Left lobe of liver (tissue), 2 donors: Measurements from ENCODE around the gene COA8. TPM values are rescaled to one million over a fixed set of nuclear protein-coding genes. Genes with fewer than 3 reads are reported as not detected.
A peak's percentile ranks its signal among the peaks of the same experiment; 100 is the strongest.
"Not testable (repeated sequence)": the region's sequence is repeated elsewhere in the genome, so short reads cannot be mapped to it uniquely, and the experiment has no call there.

Experiments used
- ATAC-seq: fragments of 200-7000 bp; cut with Tn5 transposase; one replicate; pipeline ENCODE4 v1.9.1; 2020; ENCODE audit warnings: mild to moderate bottlenecking, moderate library complexity
- DNase-seq: peaks from one replicate; pipeline ENCODE4 v3.0.0-alpha.2; 2020; ENCODE audit warnings: low spot score
- total RNA-seq: library from RNA; stranded (reverse); gene quantifications from one replicate; pipeline ENCODE4 v1.2.1, GENCODE V29; 2021
- donor health status: DM: no; HTN: no; CAD: no; lungs with moderate emphysema.
- donor health status: DM: no; HTN: yes; CAD: no.

COA8 gene
- total RNA-seq, 1 donor from 2014 or later: 17.1 TPM

DNA sequence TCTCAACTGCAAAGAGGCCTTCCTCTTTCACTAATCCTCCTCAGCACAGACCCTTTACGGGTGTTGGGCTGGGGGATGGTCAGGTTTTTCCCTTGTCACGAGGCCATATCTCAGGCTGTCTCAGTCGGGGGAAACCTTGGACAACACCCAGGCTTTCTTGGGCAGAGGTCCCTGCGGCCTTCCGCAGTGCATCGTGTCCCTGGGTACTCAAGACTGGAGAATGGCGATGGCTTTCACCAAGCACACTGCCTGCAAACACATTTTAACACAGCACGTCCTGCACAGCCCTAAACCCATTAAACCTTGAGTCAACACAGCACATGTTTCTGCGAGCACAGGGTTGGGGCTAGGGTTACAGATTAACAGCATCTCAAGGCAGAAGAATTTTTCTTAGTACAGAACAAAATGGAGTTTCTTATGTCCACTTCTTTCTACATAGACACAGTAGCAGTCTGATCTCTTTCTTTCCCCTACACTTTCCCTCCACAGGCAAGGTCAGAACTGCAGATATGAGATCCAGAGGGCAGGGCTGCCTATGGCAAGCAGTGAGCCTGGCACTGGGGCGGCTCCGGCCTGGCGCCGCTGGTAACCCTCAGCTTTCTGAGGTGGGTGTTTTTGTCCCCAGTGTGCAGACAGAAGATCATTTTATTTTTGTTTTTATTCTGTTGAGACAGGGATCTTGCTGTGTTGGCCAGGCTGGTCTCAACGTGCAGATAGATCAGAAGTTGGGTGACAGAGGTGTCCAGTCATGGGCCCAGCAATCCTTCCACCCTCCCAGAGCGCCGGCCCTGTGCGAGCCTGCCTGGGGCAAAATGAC, 37.1 kb upstream of the COA8 start:
- not testable (repeated sequence) for ATAC-seq, DNase-seq

DNA sequence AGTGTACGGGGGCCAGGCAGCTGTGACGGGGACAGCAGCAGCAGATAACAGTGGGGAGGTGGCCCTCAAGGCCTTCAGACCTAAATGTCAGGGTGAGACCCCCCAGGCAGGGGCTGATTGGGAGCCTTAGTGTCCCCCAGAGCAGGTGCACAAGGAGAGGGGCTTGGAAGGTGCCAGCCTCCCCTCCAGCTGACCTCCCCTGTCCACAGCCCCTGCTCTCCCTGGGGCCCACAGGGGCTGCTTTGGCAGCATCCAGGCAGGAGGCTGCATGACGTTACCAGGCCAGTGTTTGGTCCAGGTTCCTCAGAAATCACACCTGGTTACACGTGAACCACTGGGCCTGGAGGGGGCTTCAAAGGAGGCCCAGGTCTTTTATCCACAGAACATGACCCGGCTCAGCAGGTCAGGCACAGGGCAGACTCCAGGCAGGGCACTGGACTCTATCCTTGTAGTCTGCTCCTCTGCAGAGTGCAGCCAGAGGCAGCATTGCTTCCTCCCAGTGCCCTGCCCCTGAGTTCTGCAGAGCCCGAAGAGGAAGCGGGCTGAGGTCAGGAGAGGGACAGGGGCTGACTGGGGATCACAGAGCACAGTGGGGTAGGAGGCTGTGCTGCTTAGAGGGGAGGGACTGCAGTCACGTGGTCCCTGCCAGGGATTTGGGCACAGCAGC, 36.4 kb upstream of the COA8 start:
- DNase-seq (no peak), ATAC-seq (peak; percentile 4)

DNA sequence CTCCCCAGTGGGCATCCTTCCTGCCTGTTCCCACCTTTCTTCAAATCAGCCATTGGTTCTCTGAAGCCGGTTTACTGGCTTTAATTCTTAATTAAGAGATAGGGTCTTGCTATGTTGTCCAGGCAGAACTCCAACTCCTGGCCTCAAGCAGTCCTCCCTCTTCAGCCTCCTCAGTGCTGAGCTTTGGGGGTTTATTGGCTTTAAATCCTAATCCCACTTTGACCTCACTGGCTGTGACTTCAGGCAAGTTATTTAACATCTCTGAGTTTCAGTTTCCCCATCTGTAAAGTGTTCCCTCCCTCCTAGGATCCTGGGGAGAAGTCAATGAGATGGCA, 35.9 kb upstream of the COA8 start:
- ATAC-seq: no peak
- no peak for DNase-seq

DNA sequence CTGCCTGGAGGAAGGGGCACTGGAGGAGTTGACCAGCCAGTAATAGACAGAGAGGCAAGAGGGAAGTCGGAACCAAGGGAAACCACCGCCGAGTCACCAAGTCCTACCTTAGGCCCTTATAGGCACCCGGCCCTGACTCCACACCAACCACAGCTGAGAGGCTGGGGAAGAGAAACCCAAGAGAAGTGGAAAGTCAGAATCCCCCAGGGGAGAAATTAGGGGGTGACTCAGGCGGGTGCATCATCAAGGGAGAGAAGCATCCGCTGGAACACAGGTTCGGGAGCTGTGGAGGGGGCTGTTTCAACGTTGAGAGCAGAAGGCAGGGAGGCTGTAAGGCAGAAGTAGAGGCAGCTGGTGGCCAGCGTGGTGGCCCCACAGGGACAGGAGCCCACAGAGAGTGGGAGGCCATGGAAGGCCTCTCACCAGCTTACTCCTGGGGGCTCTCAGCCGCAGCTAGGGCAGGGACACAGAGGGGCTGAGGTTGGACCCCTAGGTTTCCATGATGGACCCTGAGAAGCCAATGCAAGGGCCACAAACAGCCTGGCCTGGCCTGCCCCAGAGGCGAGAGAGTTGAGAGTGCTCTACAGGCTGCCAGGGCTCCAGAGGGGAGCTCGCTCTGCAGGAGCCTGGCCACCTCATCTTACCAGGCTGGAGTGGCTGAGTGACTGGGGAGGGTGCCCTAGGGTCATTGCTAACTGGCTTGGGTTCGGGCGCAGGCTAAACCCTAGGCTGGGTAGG, 35.2 kb upstream of the COA8 start:
- ATAC-seq (no peak), DNase-seq (no peak)

DNA sequence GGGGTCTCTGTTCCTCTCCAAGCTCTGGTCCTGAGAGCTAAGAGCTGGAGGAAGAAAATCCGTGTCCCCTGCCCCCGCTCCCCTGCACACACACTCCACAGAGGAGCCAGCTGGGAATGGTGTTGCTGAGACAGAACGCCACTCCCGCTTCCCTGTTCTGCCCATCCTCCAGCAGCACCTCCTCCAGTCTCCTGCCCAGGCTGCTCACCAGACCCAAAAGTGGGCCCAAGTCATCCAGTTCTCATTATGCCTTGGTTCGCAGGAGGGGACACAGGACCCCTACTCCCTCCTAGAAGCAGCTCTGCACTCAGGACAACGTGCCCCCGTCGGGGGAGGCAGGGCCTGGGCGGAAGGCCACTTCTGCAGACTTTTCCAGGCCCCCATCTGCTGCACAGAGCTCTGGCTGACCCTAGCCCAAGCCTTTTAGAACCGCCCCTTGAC, 34.6 kb upstream of the COA8 start:
- DNase-seq (no peak), ATAC-seq (peak; percentile 23)

DNA sequence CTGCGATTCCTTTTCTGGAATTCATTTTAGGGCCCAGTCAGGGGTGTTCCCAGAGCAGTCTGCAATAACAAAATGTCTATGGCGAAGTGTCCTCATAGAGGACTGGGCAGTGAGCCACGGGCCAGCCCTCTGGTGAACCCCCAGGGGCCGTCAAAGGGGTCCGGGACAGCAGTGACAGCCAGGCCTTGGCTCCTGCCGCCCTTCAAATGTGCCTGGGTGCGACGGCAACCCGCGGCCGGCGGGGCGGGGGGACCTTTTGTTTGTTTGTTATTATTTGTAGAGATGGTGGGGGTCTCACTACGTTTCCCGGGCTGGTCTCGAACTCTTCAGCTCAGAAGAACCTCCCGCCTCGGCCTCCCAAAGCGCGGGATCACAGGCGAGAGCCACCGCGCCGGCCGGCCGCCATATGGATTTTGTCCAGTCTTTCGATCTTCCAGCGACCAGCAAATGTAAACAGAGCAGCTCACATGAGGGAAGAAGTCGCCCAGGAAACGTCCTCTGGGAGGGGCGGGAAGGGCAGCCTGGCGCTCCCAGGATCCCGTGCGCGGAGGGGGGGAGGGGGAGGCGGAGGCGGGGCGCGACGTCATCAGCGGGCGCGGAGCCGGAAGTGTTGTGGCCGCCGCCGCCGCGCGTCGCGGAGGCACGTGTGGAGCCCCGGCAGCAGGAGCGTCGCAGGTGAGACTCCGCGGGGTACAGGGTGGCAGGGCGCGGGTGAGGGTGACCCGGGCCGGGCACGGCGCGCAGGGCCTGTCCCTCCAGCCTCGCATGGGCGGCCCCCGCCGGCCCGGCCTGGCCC, 34.0 kb upstream of the COA8 start, which contains the start of gene TRMT61A:
TRMT61A (plus strand) TSS at position 610 of the 796 bp plus-strand sequence. CDS start 783 bp downstream, outside the sequence.
- peak; percentile 93 for ATAC-seq
- DNase-seq: peak; percentile 93

DNA sequence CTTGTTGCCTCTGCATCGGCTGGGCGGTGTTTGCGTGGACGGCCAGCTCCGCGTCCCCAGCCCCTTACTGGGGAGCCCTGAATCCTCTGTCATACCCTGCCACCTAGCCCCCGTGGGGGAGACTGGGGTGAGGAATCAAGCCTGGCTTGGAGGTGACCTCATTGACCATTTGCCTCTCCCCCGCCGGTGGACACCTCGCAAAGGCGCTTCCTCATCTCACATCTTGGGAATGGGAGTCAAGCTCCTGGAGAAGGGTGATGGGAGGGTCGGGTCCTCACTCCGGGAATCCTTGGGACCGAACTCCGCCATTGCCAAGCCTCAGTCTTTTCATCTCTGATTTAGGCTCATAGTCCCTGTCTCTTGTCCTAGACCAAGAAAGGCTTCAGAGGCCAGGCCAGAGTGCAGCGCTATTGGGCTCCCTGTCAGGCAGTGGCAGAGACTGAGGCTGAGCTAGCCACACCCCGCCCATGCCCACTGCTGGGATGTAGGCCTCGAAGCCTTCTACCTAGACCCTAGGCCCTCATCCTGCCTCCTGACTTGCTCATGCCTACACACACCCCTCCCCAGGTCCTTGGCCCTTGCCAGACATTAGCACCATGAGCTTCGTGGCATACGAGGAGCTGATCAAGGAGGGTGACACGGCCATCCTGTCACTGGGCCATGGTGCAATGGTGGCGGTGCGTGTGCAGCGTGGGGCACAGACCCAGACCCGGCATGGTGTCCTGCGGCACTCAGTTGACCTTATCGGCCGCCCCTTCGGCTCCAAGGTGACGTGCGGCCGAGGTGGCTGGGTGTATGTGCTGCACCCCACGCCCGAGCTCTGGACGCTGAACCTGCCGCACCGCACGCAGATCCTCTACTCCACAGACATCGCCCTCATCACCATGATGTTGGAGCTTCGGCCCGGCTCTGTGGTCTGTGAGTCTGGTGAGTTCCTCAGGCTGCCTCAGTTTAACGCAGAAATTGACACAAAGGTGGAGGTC, 33.1 kb upstream of the COA8 start:
- no peak for DNase-seq

DNA sequence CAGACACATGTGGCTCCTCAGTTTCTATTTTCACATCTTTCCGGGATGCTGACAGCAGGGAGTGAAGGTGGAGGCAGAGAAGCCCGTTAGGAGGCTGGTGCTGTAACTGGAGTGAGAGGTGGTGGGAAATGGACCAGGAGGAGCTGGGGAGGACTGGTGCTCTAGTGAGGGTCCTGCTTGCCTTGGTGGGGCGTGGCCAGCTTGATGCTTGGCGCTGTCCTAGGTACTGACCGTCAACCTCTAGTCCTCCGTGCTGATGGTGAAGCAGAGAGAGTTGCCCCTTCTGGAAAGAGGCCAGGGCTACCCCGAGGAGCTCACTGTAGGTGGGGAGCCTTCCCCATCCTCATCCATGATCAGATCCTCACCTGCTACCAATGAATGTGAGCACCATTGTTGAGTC, 32.4 kb upstream of the COA8 start:
- ATAC-seq (no peak), DNase-seq (no peak)

More for the DNA sequence above, 33.1 kb upstream of the COA8 start:
- ATAC-seq: no peak

DNA sequence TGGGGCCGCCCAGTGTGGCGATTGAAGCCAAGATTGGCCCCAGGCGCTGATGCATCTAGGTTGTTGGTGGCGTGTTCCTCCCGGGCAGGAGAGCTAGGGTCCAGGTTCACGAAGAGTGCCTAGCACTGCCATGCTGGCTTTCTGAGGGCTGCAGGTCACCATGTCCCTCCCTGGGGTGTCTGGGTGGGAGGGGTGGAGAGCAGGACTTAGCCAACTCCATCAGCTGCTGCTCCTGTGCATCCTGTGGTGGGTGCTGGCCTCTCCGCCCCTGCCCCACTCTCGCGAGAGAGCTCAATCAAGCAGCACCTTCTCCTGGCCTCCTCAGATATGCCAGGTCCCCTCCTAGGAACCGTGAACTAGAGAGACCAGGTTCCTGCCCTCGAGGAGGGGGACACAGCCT, 31.9 kb upstream of the COA8 start:
- ATAC-seq (no peak), DNase-seq (no peak)

DNA sequence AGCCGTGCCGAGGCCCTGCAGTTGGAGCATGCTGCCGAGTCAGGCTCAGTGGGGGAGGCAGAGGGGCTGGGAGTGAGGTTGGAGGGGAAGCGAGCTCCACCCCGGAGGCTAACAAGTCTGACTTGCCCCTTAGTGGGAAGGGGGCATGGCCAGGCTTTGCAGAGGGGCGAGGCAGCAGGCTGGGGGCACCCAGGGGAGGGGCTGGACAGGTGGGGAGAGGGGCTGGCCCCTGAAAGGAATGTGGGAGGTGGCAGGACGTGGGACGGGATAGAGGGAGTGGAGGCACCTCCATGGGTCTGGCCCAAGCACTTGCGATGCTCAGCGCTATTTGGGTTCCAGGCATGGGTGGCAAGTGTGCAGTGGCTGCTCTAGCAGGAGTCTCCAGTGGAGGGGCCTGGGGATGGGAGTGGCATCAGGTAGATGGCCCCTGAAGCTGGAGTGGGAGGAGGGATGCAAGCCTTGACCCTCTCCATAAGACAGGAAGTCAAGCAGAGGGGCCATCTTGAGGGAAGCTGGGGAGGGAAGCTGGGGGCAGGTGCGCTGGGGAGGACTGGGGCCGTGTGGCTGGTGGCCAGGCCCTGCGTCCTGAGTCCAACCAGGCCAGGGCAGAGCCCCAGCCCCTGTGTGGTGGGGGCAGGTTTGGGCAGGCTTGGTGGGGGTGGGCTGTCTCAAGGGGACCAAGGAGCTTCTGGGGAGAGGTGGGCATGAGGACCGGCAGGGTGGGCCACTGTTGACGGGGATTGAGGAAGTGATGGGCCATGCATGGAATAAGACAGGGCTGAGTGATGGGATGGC, 31.1 kb upstream of the COA8 start:
- DNase-seq (no peak), ATAC-seq (no peak)

DNA sequence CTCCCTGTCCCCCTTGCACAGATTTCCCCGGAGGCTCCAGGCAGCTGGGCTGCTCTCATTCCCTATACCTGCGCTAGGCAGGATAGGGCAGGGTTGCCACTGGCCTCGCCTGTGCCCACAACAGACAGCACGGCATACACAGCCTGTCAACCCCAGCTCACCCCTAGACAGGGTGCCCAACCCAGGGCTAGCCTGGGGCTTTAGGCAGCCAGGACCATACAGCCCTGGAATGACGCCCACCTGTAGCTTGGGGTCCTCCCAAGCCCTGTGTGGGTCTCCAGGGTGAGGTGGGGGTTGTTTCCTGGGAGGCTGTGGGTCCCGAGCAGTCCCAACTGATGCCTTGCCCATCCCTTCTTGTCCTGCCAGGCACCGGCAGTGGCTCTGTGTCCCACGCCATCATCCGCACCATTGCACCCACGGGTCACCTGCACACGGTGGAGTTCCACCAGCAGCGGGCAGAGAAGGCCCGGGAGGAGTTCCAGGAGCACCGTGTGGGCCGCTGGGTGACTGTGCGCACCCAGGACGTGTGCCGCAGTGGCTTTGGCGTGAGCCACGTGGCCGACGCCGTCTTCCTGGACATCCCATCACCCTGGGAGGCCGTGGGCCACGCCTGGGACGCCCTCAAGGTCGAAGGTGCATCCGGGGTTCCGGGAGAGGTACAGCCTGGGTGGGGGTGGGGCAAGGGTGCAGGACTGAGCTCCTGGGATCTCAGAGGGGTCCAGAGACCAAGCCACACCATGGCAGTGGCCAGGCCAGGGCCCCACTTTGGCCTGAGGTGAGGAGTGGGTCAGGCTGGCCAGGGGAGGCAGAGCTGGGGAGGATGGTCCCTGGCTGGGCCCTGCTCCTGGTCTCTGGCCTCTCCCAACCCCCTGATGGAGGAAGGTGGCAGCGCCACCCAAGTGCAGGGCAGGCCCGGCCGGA, 30.3 kb upstream of the COA8 start:
- DNase-seq: no peak

DNA sequence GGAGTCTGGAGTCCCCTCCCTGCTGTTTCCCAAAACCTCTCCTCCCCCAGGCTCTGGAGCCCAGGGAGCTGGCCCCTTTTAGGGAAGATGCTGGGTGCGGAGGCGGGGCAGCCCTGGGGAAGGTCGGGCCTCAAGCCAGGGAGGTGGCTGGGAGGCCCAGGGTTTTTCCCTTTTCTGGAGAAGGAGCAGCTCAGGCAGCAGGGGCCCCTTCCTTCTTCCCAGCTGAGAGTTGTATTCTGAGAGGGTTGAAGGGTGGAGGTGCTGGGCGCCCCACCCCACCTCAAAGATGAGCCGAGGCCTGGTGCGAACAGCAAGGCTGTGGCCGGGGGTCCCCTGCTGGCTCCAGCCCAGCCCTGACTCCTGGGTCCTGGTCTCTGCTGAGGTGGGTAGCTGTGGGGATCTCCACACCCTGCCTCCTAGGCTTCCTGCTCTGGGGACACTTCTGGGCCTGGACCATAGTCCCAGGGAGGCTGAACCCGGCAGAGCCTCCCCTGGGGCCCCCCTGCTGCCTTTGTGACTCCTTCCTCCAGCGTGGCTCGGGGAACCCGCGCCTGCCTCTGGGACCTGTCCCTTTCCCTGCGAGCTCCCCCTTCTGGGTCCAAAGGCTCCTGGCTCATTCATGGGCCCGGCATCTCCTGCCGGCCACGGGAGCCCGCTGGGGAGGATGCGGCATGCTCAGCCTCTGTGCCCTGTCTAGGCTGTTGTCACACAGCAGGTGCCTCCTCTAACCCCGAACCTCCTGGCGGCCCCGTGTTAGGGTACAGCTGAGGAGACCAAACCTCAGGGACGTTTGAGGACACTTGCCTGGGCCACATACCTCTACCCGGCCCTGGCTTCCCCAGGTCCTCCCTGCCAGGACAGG, 29.4 kb upstream of the COA8 start:
- ATAC-seq (no peak), DNase-seq (no peak)

More for the DNA sequence above, 30.3 kb upstream of the COA8 start:
- ATAC-seq: no peak

DNA sequence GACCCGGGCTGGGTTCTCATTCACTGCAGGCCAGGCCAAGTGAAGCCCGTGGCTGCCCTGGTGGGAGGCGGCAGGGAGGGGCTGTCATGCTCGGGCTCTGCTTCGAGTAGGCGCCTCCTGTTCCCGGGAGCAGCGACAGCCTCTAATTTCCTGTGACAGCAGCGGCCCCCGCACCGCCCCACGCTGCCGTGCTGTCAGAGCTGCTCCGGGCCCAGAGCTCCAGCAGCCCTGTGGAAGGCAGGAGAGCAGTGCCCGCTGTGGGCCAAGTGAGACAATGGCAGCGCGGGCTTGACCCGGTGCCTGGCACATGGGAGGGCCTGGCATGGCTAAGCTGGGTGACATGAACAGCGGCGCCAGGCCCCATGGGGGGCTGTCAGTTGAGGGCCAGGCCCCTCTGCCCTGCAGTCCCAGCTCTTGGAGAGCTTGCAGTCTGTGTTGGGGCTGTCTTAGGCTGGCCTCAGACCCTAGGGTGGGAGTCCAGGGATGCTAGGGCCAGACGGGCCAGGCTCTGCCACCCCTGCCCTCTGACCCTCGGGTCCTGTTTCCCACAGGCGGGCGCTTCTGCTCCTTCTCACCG, 28.7 kb upstream of the COA8 start:
- DNase-seq (no peak), ATAC-seq (no peak)

DNA sequence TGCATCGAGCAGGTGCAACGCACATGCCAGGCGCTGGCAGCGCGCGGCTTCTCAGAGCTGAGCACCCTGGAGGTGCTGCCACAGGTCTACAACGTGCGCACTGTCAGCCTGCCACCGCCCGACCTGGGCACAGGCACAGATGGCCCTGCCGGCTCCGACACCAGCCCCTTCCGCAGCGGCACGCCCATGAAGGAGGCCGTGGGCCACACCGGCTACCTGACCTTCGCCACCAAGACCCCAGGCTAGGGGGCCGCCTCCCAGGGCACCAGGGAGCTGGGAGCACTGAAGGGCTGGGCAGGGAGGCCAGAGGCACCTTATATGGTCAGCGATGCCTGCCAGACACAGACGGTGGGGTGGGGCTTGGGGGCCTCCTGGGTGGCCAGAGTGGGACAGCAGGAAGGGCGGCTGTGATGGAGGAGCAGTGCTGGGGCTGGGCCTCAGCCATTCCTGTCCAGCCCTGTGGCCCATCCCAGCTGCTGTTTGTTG, 28.1 kb upstream of the COA8 start:
- DNase-seq (no peak), ATAC-seq (no peak)

DNA sequence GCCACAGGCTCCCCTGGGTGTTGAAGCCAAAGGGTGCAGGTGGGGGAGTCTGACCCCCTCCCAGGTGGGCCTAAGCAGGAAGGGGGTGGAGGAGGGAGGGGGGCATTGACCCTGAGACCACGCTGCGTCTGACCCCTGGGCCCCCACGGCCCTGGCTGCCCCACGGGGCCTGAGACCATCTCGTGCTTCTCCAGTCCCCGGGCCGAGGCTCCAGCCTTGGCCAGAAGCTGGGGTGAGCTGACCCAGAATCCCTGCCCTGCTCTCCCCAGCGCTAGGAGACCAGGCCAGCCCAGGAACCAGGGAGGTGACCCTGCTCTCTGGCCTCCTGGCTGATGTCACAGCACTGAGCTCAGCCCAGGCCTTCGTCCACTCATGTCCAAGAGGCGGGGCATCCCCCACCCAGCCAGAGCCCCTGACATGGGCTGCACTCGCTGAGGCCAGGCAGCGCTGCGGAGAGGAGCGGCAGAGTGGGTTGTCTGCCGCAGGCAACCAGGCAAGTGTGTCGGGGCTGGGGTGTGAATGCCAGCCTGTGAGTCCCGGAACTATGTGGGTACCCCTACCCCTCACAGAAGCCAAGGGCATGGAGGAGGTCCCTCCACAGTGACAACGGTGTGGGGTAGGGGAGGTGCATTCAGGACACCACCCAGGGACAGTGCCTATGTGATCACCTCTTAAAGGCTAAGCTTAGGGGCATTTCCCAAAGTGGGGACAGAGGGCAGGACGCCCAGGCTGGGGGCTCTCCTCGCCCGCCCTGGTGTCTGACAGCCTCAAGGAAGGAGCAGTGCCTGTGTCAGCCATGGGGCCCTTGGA, 27.5 kb upstream of the COA8 start:
- DNase-seq (no peak), ATAC-seq (peak; percentile 6)
